Activated CD8-positive, alpha-beta memory T cell treated with anti-CD3 and anti-CD28 coated beads for 36 hours (primary cell): ENCODE data around the gene ZMYM2. TPM values are rescaled to one million over a fixed set of nuclear protein-coding genes. Genes with fewer than 3 reads are reported as not detected.
"Not testable (repeated sequence)": the region's sequence is repeated elsewhere in the genome, so short reads cannot be mapped to it uniquely, and the experiment has no call there.

Source experiments
- CTCF ChIA-PET: fragments of 350-600 bp; sonication (Branson Sonifier 250); formaldehyde crosslinking; loops from one replicate; lab custom pipeline; 2021; ENCODE audit warnings: antibody characterized with exemption; lab: Charles Lee
- POLR2A ChIA-PET: fragments of 350-600 bp; sonication (Branson Sonifier 250); formaldehyde crosslinking; loops from one replicate; lab custom pipeline; 2021; ENCODE audit warnings: antibody characterized with exemption; lab: Charles Lee
- total RNA-seq, 2 experiments: library from RNA; stranded (reverse); gene quantifications; one replicate each; pipeline ENCODE4 v1.2.3, GENCODE V29; 2021

Gene ZMYM2
- total RNA-seq, 2 experiments from 2014 or later = 43.8 to 43.9 TPM

GRCh38 chr13:20033486-20033885 is 75.0 kb downstream of the ZMYM2 start:
- ChIA-PET CTCF (no interaction called here), POLR2A (no interaction called here)

DNA sequence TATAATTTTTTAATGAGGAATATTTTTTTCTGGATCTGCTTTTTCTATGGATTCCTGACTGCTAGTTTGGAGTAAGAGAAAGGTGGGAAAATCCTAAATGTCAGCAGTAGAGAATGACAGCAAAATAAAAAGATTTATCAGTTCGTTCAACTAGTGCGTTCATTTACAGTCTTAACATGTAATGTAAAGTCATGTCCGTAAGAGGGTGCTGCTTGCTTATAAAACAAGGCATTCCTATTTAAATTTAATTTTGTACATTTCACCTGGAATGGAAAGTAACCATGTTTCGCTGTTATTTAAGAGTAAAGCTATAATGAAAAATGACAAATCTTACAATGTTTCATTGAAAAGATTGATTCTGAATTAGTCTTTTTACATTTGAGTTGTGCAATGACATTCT is 76.6 kb downstream of the ZMYM2 start:
- POLR2A ChIA-PET = no interaction called here
- CTCF ChIA-PET = no interaction called here

GRCh38 chr13:20037908-20038307 is 79.4 kb downstream of the ZMYM2 start:
- ChIA-PET CTCF (interaction anchor here (1.3 kb wide), 1 partner anchor 74 kb away, joined by 3 read pairs; no protein-coding TSS in a partner anchor), POLR2A (no interaction called here)

DNA sequence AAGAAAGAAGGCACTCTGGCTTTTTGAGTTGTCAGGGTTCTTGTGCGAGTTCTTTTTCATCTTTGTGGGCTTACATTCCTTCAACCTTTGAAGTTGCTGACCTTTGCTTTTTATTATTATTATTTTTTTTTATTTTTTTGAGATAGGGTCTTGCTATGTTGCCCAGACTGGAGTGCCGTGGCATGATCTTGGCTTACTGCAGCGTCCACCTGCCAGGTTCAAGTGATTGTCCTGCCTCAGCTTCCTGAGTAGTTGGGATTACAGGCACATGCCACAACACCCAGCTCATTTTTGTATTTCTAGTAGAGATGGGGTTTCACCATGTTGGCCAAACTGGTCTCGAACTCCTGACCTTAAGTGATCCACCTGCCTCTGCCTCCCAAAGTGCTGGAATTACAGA is 84.1 kb downstream of the ZMYM2 start:
- CTCF ChIA-PET, POLR2A ChIA-PET: not testable (repeated sequence)

DNA sequence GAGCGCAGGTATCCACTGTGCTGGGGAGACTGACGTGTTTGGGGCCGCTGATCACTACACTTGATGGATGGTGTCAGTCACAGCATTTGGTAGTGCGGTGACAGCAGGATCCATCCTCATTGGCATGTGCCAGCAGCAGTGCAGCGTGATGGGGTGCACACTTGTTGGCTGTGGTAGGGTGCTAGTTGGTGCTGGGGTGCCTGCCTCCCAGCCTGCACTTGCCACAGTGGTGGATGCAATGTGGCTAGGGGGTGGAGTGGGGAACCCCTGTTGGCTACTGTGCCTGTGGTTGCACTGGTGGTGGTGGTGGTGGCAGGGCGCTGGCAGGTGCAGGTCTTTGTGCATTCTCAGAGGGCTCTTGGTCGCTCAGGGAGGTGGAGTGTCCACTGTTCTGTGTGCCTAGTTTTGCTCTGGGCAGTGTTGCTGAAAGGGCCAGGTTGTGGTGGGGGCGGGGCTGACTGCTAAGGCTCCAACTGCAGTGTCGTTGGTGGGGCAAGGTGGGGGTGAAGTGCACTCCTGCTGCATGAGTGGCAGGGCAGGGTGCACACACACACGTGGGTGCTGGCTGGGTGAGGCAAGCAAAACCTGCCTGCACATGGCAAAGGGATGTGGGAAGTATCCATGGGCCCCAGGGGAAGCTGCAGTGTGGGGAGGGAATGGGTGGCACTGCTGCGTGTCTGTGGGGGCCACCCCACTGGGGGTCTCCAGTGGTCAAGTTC is 84.8 kb downstream of the ZMYM2 start:
- CTCF ChIA-PET = no interaction called here

GRCh38 chr13:20044086-20044485 is 85.6 kb downstream of the ZMYM2 start:
- ChIA-PET POLR2A (no interaction called here), CTCF (no interaction called here)

More for the DNA sequence above, 84.8 kb downstream of the ZMYM2 start:
- POLR2A ChIA-PET = no interaction called here

GRCh38 chr13:20045950-20046548 is 87.5 kb downstream of the ZMYM2 start:
- POLR2A ChIA-PET = no interaction called here

DNA sequence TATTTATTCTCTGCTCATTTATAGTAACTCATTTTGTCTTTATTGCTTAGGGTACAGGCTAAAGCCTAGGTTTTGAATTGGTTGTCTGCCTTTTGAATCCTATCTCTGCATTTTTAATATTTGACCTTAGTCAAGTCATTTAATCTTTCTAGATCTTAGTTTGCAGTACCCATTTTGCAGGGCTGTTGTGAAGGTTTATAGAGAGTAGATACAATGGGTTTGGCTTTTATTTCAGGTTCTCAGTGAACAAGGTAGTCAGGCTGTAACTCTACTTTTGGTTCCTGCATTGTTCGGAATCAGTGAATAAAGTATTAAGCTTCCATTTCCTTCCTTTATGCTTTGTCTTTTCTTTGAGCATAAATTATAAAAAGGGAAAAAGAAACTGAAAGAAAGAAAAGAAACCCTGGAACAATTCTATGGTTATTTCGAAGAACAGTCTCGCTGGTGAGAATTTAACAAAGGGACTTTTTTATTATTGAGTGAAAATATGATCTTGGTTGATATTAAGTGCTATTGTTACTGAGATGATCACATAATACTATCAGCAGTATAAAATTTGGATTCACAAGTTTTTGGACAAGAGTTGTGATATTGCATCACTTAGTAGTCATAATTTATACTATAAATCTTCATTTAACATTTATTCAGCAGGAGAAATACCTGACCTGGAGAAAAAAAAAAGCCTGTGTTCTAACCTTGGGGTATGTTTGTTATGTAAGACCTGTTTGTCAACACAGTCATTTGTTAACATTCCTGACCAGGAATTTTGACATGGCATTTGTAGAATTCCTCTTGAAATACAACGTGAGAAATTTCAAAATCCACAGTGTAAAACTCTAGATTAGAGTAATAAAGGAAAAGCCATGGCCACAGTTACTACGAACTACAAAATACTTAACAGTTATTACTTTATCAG is 91.3 kb downstream of the ZMYM2 start:
- ChIA-PET CTCF (no interaction called here), POLR2A (no interaction called here)

More at GRCh38 chr13:20045950-20046548, 87.5 kb downstream of the ZMYM2 start:
- CTCF ChIA-PET = no interaction called here

GRCh38 chr13:20051366-20051765 is 92.8 kb downstream of the ZMYM2 start:
- ChIA-PET CTCF (no interaction called here), POLR2A (no interaction called here)

DNA sequence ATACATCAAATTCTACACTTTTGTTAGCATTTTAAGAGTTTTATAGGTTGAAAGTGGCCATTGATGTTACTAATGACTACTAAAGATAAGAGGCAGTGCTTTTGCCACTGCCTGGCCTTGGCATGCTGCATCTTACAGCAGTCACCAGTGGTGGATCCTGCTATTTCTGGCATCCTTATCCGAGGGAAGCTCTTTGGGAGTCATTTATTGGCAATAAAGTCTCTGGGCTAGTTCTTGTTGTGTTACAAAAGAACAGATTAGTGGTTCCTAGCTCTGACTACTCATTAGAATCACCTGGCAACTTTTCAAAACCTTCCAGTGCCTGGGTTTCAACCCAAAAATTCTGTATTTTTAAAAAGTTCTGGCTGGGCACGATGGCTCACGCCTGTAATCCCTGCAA is 94.5 kb downstream of the ZMYM2 start:
- POLR2A ChIA-PET = no interaction called here
- CTCF ChIA-PET = no interaction called here

- CTCF ChIA-PET = interaction anchor here (0.5 to 0.7 kb wide), 3 partner anchors 79 to 319 kb away, joined by 3 to 4 read pairs (median 3); no protein-coding TSS in a partner anchor
- POLR2A ChIA-PET = no interaction called here
Observed at GRCh38 chr13:20053891-20054290, 95.4 kb downstream of the ZMYM2 start.

GRCh38 chr13:20054586-20054985 is 96.1 kb downstream of the ZMYM2 start:
- POLR2A ChIA-PET = no interaction called here
- CTCF ChIA-PET = no interaction called here

GRCh38 chr13:20057214-20057613 is 98.7 kb downstream of the ZMYM2 start:
- ChIA-PET CTCF (interaction anchor here (1.6 kb wide), 1 partner anchor 72 kb away, joined by 4 read pairs; no protein-coding TSS in a partner anchor), POLR2A (no interaction called here)

GRCh38 chr13:20057963-20058362 is 99.4 kb downstream of the ZMYM2 start:
- ChIA-PET POLR2A (no interaction called here), CTCF (no interaction called here)

DNA sequence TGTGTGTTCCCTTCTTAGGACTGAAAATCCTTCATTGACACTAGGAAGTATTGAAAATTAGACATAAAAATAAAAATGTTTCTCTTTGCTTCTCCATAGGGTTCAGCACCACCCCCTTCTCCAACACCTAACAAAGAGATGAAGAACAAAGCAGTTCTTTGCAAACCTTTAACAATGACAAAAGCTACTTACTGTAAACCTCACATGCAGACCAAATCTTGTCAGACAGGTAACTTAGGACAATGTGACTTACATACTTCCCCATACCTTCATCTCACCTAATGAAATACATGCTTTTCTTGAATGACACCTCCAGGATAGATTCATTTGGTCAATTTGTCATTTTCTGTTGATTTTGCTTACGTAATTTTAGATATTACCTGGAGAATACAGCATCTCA is 99.9 kb downstream of the ZMYM2 start:
- ChIA-PET CTCF (no interaction called here), POLR2A (no interaction called here)

- ChIA-PET CTCF (no interaction called here), POLR2A (no interaction called here)
Observed at GRCh38 chr13:20064128-20064527, 105.6 kb downstream of the ZMYM2 start.

GRCh38 chr13:20065516-20065915 is 107.0 kb downstream of the ZMYM2 start:
- CTCF ChIA-PET = no interaction called here
- POLR2A ChIA-PET = no interaction called here

DNA sequence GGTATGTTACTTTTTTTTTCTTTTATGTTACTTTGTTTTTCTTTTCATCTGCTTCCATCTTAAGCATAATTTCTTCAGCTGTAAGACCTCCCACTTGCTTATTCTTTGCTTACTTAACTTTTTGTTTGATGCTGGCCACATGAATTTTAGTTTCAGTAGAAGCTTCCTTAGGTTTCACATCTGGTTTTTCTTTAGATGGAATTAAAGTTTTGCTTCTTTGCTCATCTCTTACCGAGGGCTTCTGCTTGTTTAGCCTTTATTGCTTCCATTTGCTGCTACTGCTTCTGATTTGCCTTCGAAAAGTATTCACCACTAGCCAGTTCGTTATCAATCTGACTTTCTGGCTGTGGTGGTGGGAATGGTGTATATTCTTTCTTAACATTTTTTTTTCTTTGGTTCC is 111.4 kb downstream of the ZMYM2 start:
- POLR2A ChIA-PET = interaction anchor here (0.5 kb wide), 1 partner anchor 361 kb away, joined by 5 read pairs; no protein-coding TSS in a partner anchor
- CTCF ChIA-PET = no interaction called here

- POLR2A ChIA-PET = no interaction called here
- CTCF ChIA-PET = no interaction called here
Observed at GRCh38 chr13:20073775-20074174, 115.2 kb downstream of the ZMYM2 start.

- ChIA-PET CTCF (no interaction called here), POLR2A (no interaction called here)
Observed at GRCh38 chr13:20074966-20075365, 116.4 kb downstream of the ZMYM2 start.
